Spleen (tissue), 7 donors: ENCODE measurements around the gene MLC1.

Experiments used
- CTCF ChIP-seq, 11 experiments: fragments of 200-600 bp in 7 of 11; fragments of 450-650 bp in 4 of 11; sonication (generic) in 4 of 11; IDR thresholded peaks in 8 of 11; conservative IDR thresholded peaks in 3 of 11; 1 replicate in 7 of 11; 2 replicates in 4 of 11; pipeline versions ENCODE4 v1.4.0 to v1.8.0; 2016 to 2021; ENCODE audit warnings: antibody characterized with exemption in 11 of 11, inconsistent platforms in 4 of 11, mild to moderate bottlenecking in 1 of 11
- POLR2A ChIP-seq, 3 donors: fragments of 450-650 bp; IDR thresholded peaks; one replicate each; pipeline ENCODE4 v1.5.1; 2017; ENCODE audit warnings: antibody characterized with exemption in 3 of 3, mild to moderate bottlenecking in 1 of 3
- POLR2AphosphoS5 ChIP-seq, 3 donors: sonication (generic); formaldehyde crosslinking; IDR thresholded peaks; one replicate each; pipeline ENCODE4 v1.5.1; 2017; ENCODE audit warnings: antibody characterized with exemption in 3 of 3
- donor health status: DM: no; HTN: no; CAD: no; lungs with moderate emphysema.
- donor health status: DM: no; HTN: no; CAD: no.
- donor health status: DM: no; HTN: no; CAD: no.

GRCh38 chr22:50085211-50085972 is at the start of gene MLC1:
- TF ChIP-seq CTCF (IDR thresholded peaks at IDR 0.05 in 8 of 11, conservative IDR thresholded peaks at IDR 0.05 in 3 of 11) (no peak), POLR2A (IDR thresholded peaks at IDR 0.05) (no peak), POLR2AphosphoS5 (IDR thresholded peaks at IDR 0.05) (no peak)
